ENCODE results near the gene RABGEF1.
"Not testable (repeated sequence)": the region's sequence is repeated elsewhere in the genome, so short reads cannot be mapped to it uniquely, and the experiment has no call there.

Gene RABGEF1

GRCh38 chr7:66767486-66767885 is 27.0 kb downstream of the RABGEF1 start:
- H3K9me3 Mint-ChIP-seq, ATAC-seq, H3K27me3 Mint-ChIP-seq, H3K4me3 Mint-ChIP-seq: not testable (repeated sequence)
- Mint-ChIP-seq H3K4me1 (peaks cover 61% of the 10 kb centered on the region), H3K36me3 (peaks cover 23% of the 10 kb centered on the region), H3K27ac (peak overlapping the region; percentile 48)

GRCh38 chr7:66768865-66769832 is 28.6 kb downstream of the RABGEF1 start:
- Mint-ChIP-seq H3K4me1 (peaks cover 54% of the 10 kb centered on the region), H3K9me3 (no peaks in the 10 kb centered on the region), H3K36me3 (peaks cover 26% of the 10 kb centered on the region), H3K27me3 (no peaks in the 10 kb centered on the region), H3K4me3 (no peak overlapping the region), H3K27ac (peak overlapping the region; percentile 48)
- ATAC-seq = peak; percentile 57

GRCh38 chr7:66769833-66770512 is 29.4 kb downstream of the RABGEF1 start:
- no peaks in the 10 kb centered on the region for H3K27me3 Mint-ChIP-seq
- peak overlapping the region; percentile 48 for H3K27ac Mint-ChIP-seq
- no peak for ATAC-seq
- H3K4me1 Mint-ChIP-seq = peaks cover 45% of the 10 kb centered on the region
- H3K36me3 Mint-ChIP-seq = peaks cover 35% of the 10 kb centered on the region
- H3K9me3 Mint-ChIP-seq = no peaks in the 10 kb centered on the region
- H3K4me3 Mint-ChIP-seq = no peak overlapping the region

- peaks cover 52% of the 10 kb centered on the region for H3K36me3 Mint-ChIP-seq
- no peak overlapping the region for H3K27ac Mint-ChIP-seq
Observed at GRCh38 chr7:66771795-66772194, 31.3 kb downstream of the RABGEF1 start.

GRCh38 chr7:66773744-66774143 is 33.2 kb downstream of the RABGEF1 start:
- H3K27ac Mint-ChIP-seq = peak overlapping the region; percentile 32
- peaks cover 29% of the 10 kb centered on the region for H3K4me1 Mint-ChIP-seq
- not testable (repeated sequence) for ATAC-seq, H3K4me3 Mint-ChIP-seq, H3K27me3 Mint-ChIP-seq, H3K9me3 Mint-ChIP-seq
- H3K36me3 Mint-ChIP-seq = peaks cover 62% of the 10 kb centered on the region

More at GRCh38 chr7:66771795-66772194, 31.3 kb downstream of the RABGEF1 start:
- no peaks in the 10 kb centered on the region for H3K9me3 Mint-ChIP-seq
- no peak overlapping the region for H3K4me3 Mint-ChIP-seq
- ATAC-seq = no peak
- H3K4me1 Mint-ChIP-seq = peaks cover 45% of the 10 kb centered on the region
- H3K27me3 Mint-ChIP-seq = no peaks in the 10 kb centered on the region

GRCh38 chr7:66776383-66776782 is 35.9 kb downstream of the RABGEF1 start:
- H3K27ac Mint-ChIP-seq, H3K9me3 Mint-ChIP-seq, ATAC-seq, H3K27me3 Mint-ChIP-seq, H3K4me3 Mint-ChIP-seq: not testable (repeated sequence)
- Mint-ChIP-seq H3K4me1 (peaks cover 20% of the 10 kb centered on the region), H3K36me3 (peaks cover 69% of the 10 kb centered on the region)

- peaks cover 19% of the 10 kb centered on the region for H3K4me1 Mint-ChIP-seq
- H3K36me3 Mint-ChIP-seq = peaks cover 70% of the 10 kb centered on the region
- ATAC-seq = no peak
- no peaks in the 10 kb centered on the region for H3K9me3 Mint-ChIP-seq
- no peak overlapping the region for H3K27ac Mint-ChIP-seq
- no peaks in the 10 kb centered on the region for H3K27me3 Mint-ChIP-seq
- no peak overlapping the region for H3K4me3 Mint-ChIP-seq
Observed at GRCh38 chr7:66776800-66777442, 36.4 kb downstream of the RABGEF1 start.

GRCh38 chr7:66778201-66778600 is 37.7 kb downstream of the RABGEF1 start:
- H3K9me3 Mint-ChIP-seq = no peaks in the 10 kb centered on the region
- H3K4me1 Mint-ChIP-seq = peaks cover 17% of the 10 kb centered on the region
- H3K4me3 Mint-ChIP-seq = no peak overlapping the region
- no peak for ATAC-seq
- no peak overlapping the region for H3K27ac Mint-ChIP-seq
- peaks cover 70% of the 10 kb centered on the region for H3K36me3 Mint-ChIP-seq
- H3K27me3 Mint-ChIP-seq = no peaks in the 10 kb centered on the region

GRCh38 chr7:66779669-66780409 is 39.3 kb downstream of the RABGEF1 start:
- Mint-ChIP-seq H3K9me3 (no peaks in the 10 kb centered on the region), H3K27ac (no peak overlapping the region), H3K27me3 (no peaks in the 10 kb centered on the region), H3K36me3 (peaks cover 65% of the 10 kb centered on the region), H3K4me1 (peaks cover 17% of the 10 kb centered on the region), H3K4me3 (no peak overlapping the region)
- no peak for ATAC-seq

GRCh38 chr7:66781408-66782090 is 41.0 kb downstream of the RABGEF1 start:
- H3K27me3 Mint-ChIP-seq = no peaks in the 10 kb centered on the region
- ATAC-seq = no peak
- H3K9me3 Mint-ChIP-seq = no peaks in the 10 kb centered on the region
- H3K4me3 Mint-ChIP-seq = no peak overlapping the region
- H3K27ac Mint-ChIP-seq = peak overlapping the region; percentile 34
- peaks cover 17% of the 10 kb centered on the region for H3K4me1 Mint-ChIP-seq
- peaks cover 64% of the 10 kb centered on the region for H3K36me3 Mint-ChIP-seq

GRCh38 chr7:66782875-66783274 is 42.3 kb downstream of the RABGEF1 start:
- H3K4me3 Mint-ChIP-seq, H3K27ac Mint-ChIP-seq, H3K9me3 Mint-ChIP-seq, ATAC-seq, H3K27me3 Mint-ChIP-seq: not testable (repeated sequence)
- Mint-ChIP-seq H3K4me1 (peaks cover 17% of the 10 kb centered on the region), H3K36me3 (peaks cover 60% of the 10 kb centered on the region)

- peaks cover 17% of the 10 kb centered on the region for H3K4me1 Mint-ChIP-seq
- not testable (repeated sequence) for H3K9me3 Mint-ChIP-seq, H3K27ac Mint-ChIP-seq, ATAC-seq, H3K4me3 Mint-ChIP-seq, H3K27me3 Mint-ChIP-seq
- peaks cover 52% of the 10 kb centered on the region for H3K36me3 Mint-ChIP-seq
Observed at GRCh38 chr7:66783887-66784595, 43.5 kb downstream of the RABGEF1 start.

GRCh38 chr7:66790196-66790595 is 49.7 kb downstream of the RABGEF1 start:
- Mint-ChIP-seq H3K27ac (no peak overlapping the region), H3K4me1 (no peaks in the 10 kb centered on the region), H3K27me3 (no peaks in the 10 kb centered on the region), H3K4me3 (no peak overlapping the region), H3K36me3 (peaks cover 56% of the 10 kb centered on the region), H3K9me3 (no peaks in the 10 kb centered on the region)
- ATAC-seq = no peak

- no peak overlapping the region for H3K27ac Mint-ChIP-seq
- no peaks in the 10 kb centered on the region for H3K27me3 Mint-ChIP-seq
- ATAC-seq = no peak
- peaks cover 56% of the 10 kb centered on the region for H3K36me3 Mint-ChIP-seq
- H3K9me3 Mint-ChIP-seq = no peaks in the 10 kb centered on the region
- no peaks in the 10 kb centered on the region for H3K4me1 Mint-ChIP-seq
- no peak overlapping the region for H3K4me3 Mint-ChIP-seq
Observed at GRCh38 chr7:66790725-66791124, 50.2 kb downstream of the RABGEF1 start.

Measured in stimulated activated memory B cell treated with anti-CD40 and anti-IgM and Interleukin-4, amounts not matched to agents 10 μg/mL and 1 μg/mL and 100 μg/mL, for 72 hours (primary cell).